ENCODE measurements around the gene SLC66A1. TPM values are rescaled to one million over a fixed set of nuclear protein-coding genes. Genes with fewer than 3 reads are reported as not detected.

SLC66A1 gene
- total RNA-seq, 1 donor from 2014 or later = 7.5 TPM

DNA sequence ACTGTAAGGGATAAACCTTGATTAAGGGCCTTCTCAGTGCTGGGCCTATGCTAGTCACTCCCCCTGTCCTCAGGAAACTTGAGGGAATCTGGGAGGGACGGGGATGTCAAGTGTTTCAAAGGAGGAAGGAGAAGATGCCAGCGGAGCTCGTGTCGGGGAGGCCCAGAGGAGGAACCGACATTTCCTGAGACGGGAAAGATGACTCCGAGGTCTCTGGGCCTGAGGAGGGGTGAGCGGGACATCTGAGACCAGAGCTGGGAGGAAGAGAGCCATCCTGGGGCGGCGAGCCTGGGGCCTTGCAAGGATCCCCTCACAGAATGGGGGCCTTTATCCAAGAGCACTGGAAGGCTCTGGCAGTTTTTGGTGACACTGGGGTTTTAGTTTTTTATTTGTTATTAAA is 10.4 kb downstream of the SLC66A1 start:
- intact Hi-C loops (cut with DNase I) = no loop called here
- no peak for DNase-seq (ENCODE audit: low spot score)

- intact Hi-C loops (cut with DNase I) = no loop called here
- no peak for DNase-seq (ENCODE audit: low spot score)
Observed at GRCh38 chr1:19323987-19324664, 12.0 kb downstream of the SLC66A1 start.

DNA sequence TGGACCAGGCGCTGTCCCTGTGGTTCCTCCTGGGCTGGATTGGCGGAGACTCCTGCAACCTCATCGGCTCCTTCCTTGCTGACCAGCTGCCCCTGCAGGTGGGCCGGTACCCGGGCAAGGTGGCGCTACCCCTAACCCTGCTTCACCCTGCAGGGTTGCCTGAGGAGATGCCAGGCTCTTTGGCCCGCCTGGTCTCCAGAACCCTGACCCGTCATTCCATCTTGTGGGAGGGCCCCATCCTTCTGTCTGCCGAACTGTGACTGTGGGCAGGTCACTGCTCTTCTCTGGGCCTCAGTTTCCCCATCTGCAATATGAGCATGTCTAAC is 12.5 kb downstream of the SLC66A1 start:
- intact Hi-C loops (cut with DNase I) = no loop called here
- DNase-seq (ENCODE audit: low spot score) = no peak

- intact Hi-C loops (cut with DNase I) = no loop called here
- no peak for DNase-seq (ENCODE audit: low spot score)
Observed at GRCh38 chr1:19325368-19325957, 13.3 kb downstream of the SLC66A1 start.

DNA sequence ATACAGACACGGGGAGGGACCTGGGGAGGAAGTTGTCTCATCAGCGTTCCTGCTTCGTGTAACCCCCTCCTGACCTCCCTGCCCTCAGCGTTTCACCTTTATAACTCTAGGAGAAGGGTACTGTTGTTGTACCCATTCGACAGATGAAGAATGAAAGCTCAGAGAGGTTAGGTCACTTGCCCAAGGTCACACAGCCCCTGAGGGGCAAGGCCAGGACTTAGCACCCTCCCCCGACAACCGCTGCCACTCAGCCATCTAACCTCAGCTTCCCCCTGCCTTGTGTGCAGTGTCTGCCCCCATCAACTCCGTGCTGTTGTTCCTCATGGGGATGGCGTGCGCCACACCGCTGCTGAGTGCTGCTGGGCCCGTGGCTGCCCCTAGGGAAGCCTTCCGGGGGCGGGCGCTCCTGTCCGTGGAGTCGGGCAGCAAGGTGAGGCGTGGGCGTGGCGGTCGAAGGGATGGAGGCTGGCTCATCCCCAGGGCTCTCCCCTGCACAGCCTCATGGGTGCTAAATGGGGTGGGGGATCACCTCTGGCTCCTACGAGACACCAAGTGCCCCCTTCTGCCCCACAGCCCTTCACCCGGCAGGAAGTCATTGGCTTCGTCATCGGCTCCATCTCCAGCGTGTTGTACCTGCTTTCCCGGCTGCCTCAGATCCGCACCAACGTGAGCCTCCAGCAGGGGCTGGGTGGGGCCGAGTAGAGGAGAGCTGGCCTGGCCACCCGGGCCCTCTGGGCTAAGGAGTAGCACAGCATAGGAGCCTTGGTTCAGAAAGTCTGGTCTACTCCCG is 14.0 kb downstream of the SLC66A1 start:
- intact Hi-C loops (cut with DNase I) = no loop called here
- DNase-seq (ENCODE audit: low spot score) = no peak

DNA sequence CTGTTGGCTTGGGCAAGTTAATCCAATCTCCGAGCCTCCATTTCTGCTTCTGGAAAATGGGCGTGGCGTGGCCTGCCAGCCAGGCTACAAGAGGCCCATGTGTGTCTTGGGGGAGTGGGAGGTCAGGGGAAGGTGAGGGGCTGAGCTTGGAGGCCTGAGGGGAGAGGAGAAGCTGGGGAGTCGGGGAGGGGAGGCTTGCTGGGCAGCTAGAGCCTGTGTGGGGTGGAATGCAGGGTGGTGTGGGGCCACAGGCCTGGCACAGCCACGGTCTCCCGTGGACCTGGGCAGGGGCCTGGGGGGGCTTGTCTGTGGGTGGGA is 14.6 kb downstream of the SLC66A1 start:
- intact Hi-C loops (cut with DNase I) = no loop called here
- DNase-seq (ENCODE audit: low spot score) = no peak

DNA sequence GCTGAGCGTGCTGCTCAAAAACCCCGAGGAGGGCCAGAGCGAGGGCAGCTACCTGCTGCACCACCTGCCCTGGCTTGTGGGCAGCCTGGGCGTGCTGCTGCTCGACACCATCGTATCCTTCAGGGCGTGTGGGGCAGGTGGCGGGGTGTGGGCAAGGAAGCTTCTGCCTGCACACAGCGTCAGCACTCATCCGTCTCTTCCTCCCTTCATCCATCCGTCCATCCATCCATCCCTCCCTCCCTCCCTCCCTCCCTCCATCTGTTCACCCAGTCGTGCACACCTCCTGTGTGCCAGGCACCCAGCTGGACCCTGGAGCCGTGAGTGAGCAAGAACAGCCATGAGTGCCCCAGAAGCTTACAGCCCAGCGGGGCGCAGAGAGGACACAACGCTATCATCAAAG is 15.2 kb downstream of the SLC66A1 start:
- intact Hi-C loops (cut with DNase I) = no loop called here

DNA sequence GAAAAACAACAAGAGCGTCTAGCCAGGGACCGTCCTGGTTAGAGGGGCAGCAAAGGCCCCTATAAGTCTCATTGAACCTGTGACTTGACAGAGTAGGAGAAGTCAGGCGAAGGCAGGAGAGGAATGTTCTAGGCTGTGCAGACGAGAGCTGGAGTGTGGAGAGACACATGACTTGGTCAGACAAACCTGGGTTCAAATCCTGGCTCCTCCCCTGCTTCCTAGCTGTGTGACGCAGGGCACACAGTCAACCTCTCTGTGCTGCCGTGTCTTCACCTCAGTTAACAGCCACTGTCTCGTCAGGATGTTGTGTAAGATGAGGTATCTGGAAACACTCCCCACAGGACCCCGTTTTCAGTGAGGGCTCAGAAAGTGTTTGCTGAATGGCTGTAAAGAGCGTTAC is 15.6 kb downstream of the SLC66A1 start:
- no peak for DNase-seq (ENCODE audit: low spot score)
- intact Hi-C loops (cut with DNase I) = no loop called here

More for the DNA sequence above, 15.2 kb downstream of the SLC66A1 start:
- no peak for DNase-seq (ENCODE audit: low spot score)

GRCh38 chr1:19328486-19328885 is 16.4 kb downstream of the SLC66A1 start:
- no peak for DNase-seq (ENCODE audit: low spot score)
- intact Hi-C loops (cut with DNase I) = no loop called here

DNA sequence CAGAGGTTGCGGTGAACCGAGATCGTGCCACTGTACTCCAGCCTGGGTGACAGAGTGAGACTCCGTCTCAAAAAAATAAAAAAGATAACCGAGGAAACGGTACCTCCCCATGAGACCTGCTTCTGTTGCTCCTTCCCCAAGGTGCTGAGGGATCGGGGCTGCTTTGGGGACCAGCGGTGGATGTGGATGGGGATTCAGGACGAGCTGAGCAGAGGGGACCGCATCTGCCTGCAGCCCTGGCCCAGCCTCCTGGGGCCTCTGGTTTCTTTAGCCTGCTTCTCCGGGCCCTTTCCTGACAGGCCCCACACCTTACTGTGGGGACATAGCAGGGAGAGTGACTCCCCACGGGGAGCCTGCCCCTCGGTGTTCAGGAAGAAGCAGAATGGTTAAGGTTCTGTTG is 17.1 kb downstream of the SLC66A1 start:
- intact Hi-C loops (cut with DNase I) = no loop called here
- DNase-seq (ENCODE audit: low spot score) = no peak

DNA sequence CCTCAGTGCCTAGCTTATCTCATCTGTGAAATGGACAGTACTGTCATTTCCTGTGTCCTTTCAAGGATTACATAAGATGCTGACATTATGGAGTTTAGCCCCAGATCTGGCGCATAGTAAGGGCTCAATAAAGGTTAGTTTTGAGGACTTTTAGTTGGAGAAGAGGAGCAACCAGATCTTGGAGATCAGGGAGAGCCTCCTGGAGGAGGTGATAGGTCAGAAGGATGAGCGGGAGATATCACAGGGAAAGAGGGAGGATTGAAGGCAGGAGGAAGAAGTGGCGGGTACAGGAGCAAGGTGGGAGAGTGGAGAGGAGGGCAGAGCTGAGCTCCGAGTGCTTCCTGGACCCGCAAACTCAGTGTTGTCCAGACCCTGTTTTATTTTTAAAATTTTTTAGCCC is 17.5 kb downstream of the SLC66A1 start:
- DNase-seq (ENCODE audit: low spot score) = no peak

GRCh38 chr1:19330449-19331135 is 18.5 kb downstream of the SLC66A1 start:
- intact Hi-C loops (cut with DNase I) = no loop called here
- DNase-seq (ENCODE audit: low spot score) = no peak

More for the DNA sequence above, 17.5 kb downstream of the SLC66A1 start:
- intact Hi-C loops (cut with DNase I) = no loop called here

- no peak for DNase-seq (ENCODE audit: low spot score)
- intact Hi-C loops (cut with DNase I) = no loop called here
Observed at GRCh38 chr1:19331262-19331878, 19.2 kb downstream of the SLC66A1 start.

DNA sequence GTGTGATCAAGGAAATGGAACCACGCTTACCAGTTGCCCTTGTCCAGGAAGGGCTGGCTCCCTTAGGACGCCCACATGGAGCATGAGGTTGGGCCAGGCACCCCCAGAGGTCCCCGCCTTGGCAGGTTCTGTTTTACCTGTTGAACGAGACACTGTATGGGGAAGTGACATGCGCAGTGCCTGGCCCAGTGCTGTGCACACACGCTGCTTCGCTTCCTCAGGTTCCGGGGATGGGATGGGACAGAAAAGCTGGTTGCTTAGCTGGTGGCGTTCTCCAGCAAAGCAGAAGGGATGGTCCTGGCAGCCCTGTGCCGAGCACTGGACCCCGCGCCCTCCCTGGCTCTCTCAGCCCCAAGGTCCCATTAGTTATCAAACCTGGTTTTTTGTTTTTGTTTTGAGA is 20.7 kb downstream of the SLC66A1 start:
- no peak for DNase-seq (ENCODE audit: low spot score)
- intact Hi-C loops (cut with DNase I) = no loop called here

DNA sequence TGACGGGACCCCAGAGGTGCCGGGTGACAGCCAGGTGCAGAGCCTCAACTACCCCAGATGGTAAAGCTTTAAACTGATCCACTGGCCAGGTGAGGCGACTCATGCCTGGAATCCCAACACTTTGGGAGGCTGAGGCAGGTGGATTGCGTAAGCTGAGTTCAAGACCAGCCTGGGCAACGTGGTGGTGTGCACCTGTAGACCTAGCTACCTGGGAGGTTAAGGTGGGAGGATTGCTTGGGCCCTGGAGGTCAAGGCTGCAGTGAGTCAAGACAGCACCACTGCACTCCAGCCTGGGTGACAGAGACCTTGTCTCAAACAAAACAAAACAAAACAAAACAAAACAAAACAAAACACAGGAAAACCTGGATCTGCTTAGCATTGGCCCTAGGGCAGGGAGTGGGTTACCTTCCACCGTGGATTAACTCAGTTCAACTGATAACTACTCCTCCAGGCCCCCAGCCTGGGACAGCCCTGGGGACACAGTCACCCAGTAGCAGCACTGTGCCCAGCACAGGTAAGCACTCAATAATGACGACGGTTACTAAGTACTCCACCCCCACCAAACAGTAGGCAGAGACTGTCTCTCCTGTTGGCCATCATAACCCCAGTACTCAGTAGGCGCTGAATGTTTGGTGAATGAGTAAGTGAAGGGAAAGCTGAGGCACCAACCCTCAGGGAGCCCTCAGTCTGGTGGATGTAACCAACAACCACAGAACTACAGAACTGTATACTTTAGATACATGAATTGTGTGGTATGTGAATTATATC is 21.6 kb downstream of the SLC66A1 start:
- intact Hi-C loops (cut with DNase I) = no loop called here
- DNase-seq (ENCODE audit: low spot score) = no peak

DNA sequence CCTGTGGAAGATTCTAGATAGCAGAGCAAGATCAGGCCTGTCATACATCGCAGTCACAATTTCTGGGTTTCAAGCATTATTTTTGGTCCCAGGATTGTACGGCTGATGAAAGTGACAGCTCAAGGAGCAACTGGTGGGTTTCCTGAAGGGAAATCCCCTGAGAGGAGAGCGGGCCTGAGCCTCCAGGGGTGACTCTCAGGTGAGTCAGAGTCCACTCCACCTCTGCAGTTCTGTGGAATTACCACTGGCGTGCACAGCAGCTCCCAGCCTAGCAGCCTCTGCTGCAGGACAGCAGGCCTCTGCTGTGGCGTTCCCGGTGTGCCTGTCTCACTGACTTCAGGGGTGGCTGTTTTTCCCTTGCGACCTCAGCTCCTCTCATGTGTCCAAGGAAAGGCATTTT is 24.4 kb downstream of the SLC66A1 start:
- intact Hi-C loops (cut with DNase I) = no loop called here

GRCh38 chr1:19337289-19337688 is 25.2 kb downstream of the SLC66A1 start:
- DNase-seq (ENCODE audit: low spot score) = no peak
- intact Hi-C loops (cut with DNase I) = no loop called here

More for the DNA sequence above, 24.4 kb downstream of the SLC66A1 start:
- no peak for DNase-seq (ENCODE audit: low spot score)

DNA sequence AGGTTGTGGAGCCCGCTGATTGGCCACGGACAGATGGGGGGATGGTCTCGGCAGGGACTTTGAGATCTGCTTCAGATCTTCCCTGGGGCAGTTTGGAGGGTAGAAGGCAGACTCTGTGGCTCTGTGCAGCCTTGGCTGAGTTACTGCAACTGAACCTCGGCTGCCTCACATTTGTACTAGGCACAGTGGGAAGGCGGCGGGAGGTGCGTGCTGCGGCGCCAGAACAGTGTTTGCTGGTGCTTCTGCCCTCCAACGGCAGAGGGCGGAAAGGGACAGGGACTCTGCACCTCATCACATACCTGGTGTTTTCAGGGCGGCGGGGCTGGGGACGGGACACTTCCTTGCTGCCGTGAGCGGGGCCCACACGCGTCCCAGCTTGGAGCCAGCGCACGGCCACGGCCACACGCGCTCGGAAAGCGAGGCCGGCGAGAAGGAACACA is 26.2 kb downstream of the SLC66A1 start:
- intact Hi-C loops (cut with DNase I) = no loop called here
- no peak for DNase-seq (ENCODE audit: low spot score)

DNA sequence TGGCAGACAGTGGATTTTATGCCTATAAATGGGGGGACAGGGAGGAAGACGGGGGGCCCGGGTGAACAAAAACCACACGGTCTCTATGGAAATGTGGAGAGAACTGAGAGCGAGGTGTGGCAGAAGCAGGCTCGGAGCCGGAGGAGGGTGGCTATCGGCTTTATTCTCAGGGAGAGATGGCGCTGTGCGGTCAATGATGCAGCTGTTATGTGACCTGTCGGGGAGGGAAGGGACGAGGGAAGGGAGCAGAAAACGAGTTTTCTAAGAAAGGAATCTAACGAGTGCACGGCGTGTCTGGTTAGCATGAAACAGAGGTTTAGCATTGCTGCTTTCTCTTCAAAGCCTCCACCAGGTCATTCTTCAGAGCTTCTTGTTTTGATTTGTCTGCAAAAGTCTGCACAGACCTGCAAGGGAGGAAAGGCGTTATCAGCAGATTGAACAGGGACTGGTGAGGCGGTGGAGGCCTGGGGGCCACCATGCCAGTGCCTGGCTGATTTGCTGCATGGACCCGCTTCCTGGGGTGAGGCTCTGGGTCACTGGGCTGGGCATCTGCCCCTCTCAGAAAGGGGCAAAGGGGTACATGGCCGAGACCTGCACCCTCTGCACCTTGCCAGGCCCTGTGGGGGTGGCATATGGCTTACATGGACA is 27.2 kb downstream of the SLC66A1 start:
- intact Hi-C loops (cut with DNase I) = no loop called here
- no peak for DNase-seq (ENCODE audit: low spot score)

Data from cardiac septum (tissue), 1 donor.